ENCODE results near the gene GPC6.

The GPC6 gene

GRCh38 chr13:93670866-93671265, 444.3 kb downstream of the GPC6 start:
- no peak overlapping the region for H2AFZ ChIP-seq (ENCODE audit: low read depth)

GRCh38 chr13:93672996-93673395, 446.4 kb downstream of the GPC6 start:
- no peak for TF ChIP-seq CTCF (conservative IDR thresholded peaks at IDR 0.05; ENCODE audit: low read depth, low read length)
- H3K27me3 ChIP-seq (ENCODE audit: insufficient read depth, low read depth): no peaks in the 10 kb centered on the region
- no peak overlapping the region for H2AFZ ChIP-seq (ENCODE audit: low read depth)
- no peak overlapping the region for H3K9ac ChIP-seq
- no peaks in the 10 kb centered on the region for H3K4me1 ChIP-seq (ENCODE audit: low read depth, poor library complexity, severe bottlenecking)
- H3K4me2 ChIP-seq: no peak overlapping the region
- H3K79me2 ChIP-seq (ENCODE audit: insufficient read depth, low read depth): no peaks in the 10 kb centered on the region
- H3K36me3 ChIP-seq (ENCODE audit: insufficient read depth): no peaks in the 10 kb centered on the region
- H3K4me3 ChIP-seq (IDR thresholded peaks at IDR 0.05; ENCODE audit: insufficient read depth, low read depth, low read length): no peak overlapping the region
- H4K20me1 ChIP-seq (ENCODE audit: insufficient read depth): no peaks in the 10 kb centered on the region
- H3K27ac ChIP-seq: no peak overlapping the region

More at GRCh38 chr13:93670866-93671265, 444.3 kb downstream of the GPC6 start:
- H3K4me2 ChIP-seq: no peak overlapping the region
- no peaks in the 10 kb centered on the region for H3K36me3 ChIP-seq (ENCODE audit: insufficient read depth)
- no peaks in the 10 kb centered on the region for H4K20me1 ChIP-seq (ENCODE audit: insufficient read depth)
- H3K79me2 ChIP-seq (ENCODE audit: insufficient read depth, low read depth): no peaks in the 10 kb centered on the region
- no peak overlapping the region for H3K4me3 ChIP-seq (IDR thresholded peaks at IDR 0.05; ENCODE audit: insufficient read depth, low read depth, low read length)
- H3K4me1 ChIP-seq (ENCODE audit: low read depth, poor library complexity, severe bottlenecking): no peaks in the 10 kb centered on the region
- no peak overlapping the region for H3K27ac ChIP-seq
- no peak overlapping the region for H3K9ac ChIP-seq
- TF ChIP-seq CTCF (conservative IDR thresholded peaks at IDR 0.05; ENCODE audit: low read depth, low read length): no peak
- H3K27me3 ChIP-seq (ENCODE audit: insufficient read depth, low read depth): no peaks in the 10 kb centered on the region

GRCh38 chr13:93673885-93674284, 447.3 kb downstream of the GPC6 start:
- Histone ChIP-seq H3K4me1 (ENCODE audit: low read depth, poor library complexity, severe bottlenecking) (no peaks in the 10 kb centered on the region), H3K4me3 (IDR thresholded peaks at IDR 0.05; ENCODE audit: insufficient read depth, low read depth, low read length) (no peak overlapping the region), H3K27ac (no peak overlapping the region), H3K9ac (no peak overlapping the region), H3K4me2 (no peak overlapping the region), H3K36me3 (ENCODE audit: insufficient read depth) (no peaks in the 10 kb centered on the region), H2AFZ (ENCODE audit: low read depth) (no peak overlapping the region), H3K27me3 (ENCODE audit: insufficient read depth, low read depth) (no peaks in the 10 kb centered on the region), H3K79me2 (ENCODE audit: insufficient read depth, low read depth) (no peaks in the 10 kb centered on the region), H4K20me1 (ENCODE audit: insufficient read depth) (no peaks in the 10 kb centered on the region)
- no peak for TF ChIP-seq CTCF (conservative IDR thresholded peaks at IDR 0.05; ENCODE audit: low read depth, low read length)

- H3K9ac ChIP-seq: no peak overlapping the region
- H3K27me3 ChIP-seq (ENCODE audit: insufficient read depth, low read depth): no peaks in the 10 kb centered on the region
- H3K4me2 ChIP-seq: no peak overlapping the region
- no peaks in the 10 kb centered on the region for H4K20me1 ChIP-seq (ENCODE audit: insufficient read depth)
- no peaks in the 10 kb centered on the region for H3K4me1 ChIP-seq (ENCODE audit: low read depth, poor library complexity, severe bottlenecking)
- H2AFZ ChIP-seq (ENCODE audit: low read depth): no peak overlapping the region
- no peak overlapping the region for H3K27ac ChIP-seq
- TF ChIP-seq CTCF (conservative IDR thresholded peaks at IDR 0.05; ENCODE audit: low read depth, low read length): no peak
- H3K79me2 ChIP-seq (ENCODE audit: insufficient read depth, low read depth): no peaks in the 10 kb centered on the region
- H3K4me3 ChIP-seq (IDR thresholded peaks at IDR 0.05; ENCODE audit: insufficient read depth, low read depth, low read length): no peak overlapping the region
- H3K36me3 ChIP-seq (ENCODE audit: insufficient read depth): no peaks in the 10 kb centered on the region
Observed at GRCh38 chr13:93674337-93674755, 447.7 kb downstream of the GPC6 start.
